BLaER1 treated with 17β-estradiol and CSF1 and Interleukin-3, amounts not matched to agents 10 nM and 100 nM (cell line): ENCODE data around the gene FRY.
A peak's percentile ranks its signal among the peaks of the same experiment; 100 is the strongest.

Source experiments
- H3K27ac ChIP-seq, 11 experiments: shearing (Covaris generic); formaldehyde crosslinking; 2 replicates each; pipeline ENCODE4 v1.8.1; 2022
- H3K27me3 ChIP-seq, 11 experiments: shearing (Covaris generic); formaldehyde crosslinking; 2 replicates each; pipeline ENCODE4 v1.8.1; 2022
- H3K36me3 ChIP-seq, 11 experiments: shearing (Covaris generic); formaldehyde crosslinking; 2 replicates each; pipeline ENCODE4 v1.8.1; 2022
- H3K4me1 ChIP-seq, 10 experiments: shearing (Covaris generic); formaldehyde crosslinking; 2 replicates each; pipeline ENCODE4 v1.8.1; 2022
- H3K4me2 ChIP-seq, 11 experiments: shearing (Covaris generic); formaldehyde crosslinking; 2 replicates each; pipeline ENCODE4 v1.8.1; 2022
- H3K4me3 ChIP-seq, 10 experiments: shearing (Covaris generic); formaldehyde crosslinking; 2 replicates each; pipeline ENCODE4 v1.8.1; 2022
- H3K9ac ChIP-seq, 11 experiments: shearing (Covaris generic); formaldehyde crosslinking; 2 replicates each; pipeline ENCODE4 v1.8.1; 2022
- H3K9me3 ChIP-seq, 11 experiments: shearing (Covaris generic); formaldehyde crosslinking; replicated peaks in 1 of 11; 2 replicates each; pipeline ENCODE4 v1.8.1; 2022
- H4K20me1 ChIP-seq, 11 experiments: shearing (Covaris generic); formaldehyde crosslinking; 2 replicates each; pipeline ENCODE4 v1.8.1; 2022
- Cebpa-rat ChIP-seq, 11 experiments: shearing (Covaris generic); IDR thresholded peaks; 2 replicates each; pipeline ENCODE4 v1.8.1; 2022

The FRY gene

DNA sequence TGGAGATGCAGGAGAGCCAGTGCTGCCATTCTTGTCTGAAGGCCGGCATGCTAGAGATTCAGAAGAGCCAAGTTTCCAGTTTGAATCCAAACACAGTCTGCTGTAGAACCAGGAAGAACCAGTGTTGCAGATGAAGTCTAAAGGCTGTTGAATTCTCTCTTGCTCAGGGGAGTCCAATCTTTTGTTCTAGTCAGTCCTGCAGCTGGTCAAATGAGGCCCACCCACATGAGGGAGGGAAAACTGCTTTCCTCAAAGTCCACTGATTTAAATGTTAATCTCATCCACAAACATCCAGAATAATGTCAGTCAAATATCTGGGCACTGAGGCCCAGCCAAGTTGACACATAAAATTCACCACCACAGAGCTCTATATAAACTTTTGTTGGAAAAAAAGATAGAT is 136.6 kb downstream of the FRY start:
- H3K4me2 ChIP-seq, result no peak overlapping the region
- peaks cover 0 to 6% (median 0%) of the 10 kb centered on the region in 11 experiments; a peak in 1 of 22 replicates for H3K9me3 ChIP-seq
- no peak overlapping the region for H3K27ac ChIP-seq
- H3K36me3 ChIP-seq, result no peaks in the 10 kb centered on the region
- peaks cover 0 to 22% (median 2%) of the 10 kb centered on the region in 10 experiments; a peak in 9 of 20 replicates for H3K4me1 ChIP-seq
- no peak for TF ChIP-seq Cebpa-rat (IDR thresholded peaks at IDR 0.05)
- no peaks in the 10 kb centered on the region for H3K27me3 ChIP-seq
- no peak overlapping the region for H3K9ac ChIP-seq
- no peaks in the 10 kb centered on the region for H4K20me1 ChIP-seq
- no peak overlapping the region for H3K4me3 ChIP-seq

DNA sequence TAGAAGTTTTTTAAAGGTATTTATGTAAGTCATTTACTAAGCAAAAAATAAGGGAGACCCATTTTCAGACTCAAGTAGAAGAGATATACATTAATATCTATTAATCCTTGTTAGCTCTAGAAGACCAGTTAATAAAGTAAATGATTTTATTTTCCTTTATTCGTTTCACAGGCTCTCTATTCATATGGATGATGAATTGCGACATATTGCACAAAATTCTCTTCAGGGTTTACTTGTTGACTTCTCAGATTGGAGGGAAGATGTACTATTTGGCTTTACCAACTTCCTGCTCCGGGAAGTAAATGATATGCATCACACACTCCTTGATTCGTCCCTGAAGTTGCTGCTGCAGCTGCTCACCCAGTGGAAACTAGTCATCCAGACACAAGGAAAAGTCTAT is 139.3 kb downstream of the FRY start:
- TF ChIP-seq Cebpa-rat (IDR thresholded peaks at IDR 0.05), result peak in 4 of 11 experiments; percentile 12 to 40 (median 38); a peak in 2 of 22 replicates
- no peak overlapping the region for H3K27ac ChIP-seq
- no peaks in the 10 kb centered on the region for H3K9me3 ChIP-seq
- no peaks in the 10 kb centered on the region for H3K27me3 ChIP-seq
- no peak overlapping the region for H3K9ac ChIP-seq
- H3K4me2 ChIP-seq, result no peak overlapping the region
- peaks cover 0 to 11% (median under 1%) of the 10 kb centered on the region in 10 experiments; a peak in 9 of 20 replicates for H3K4me1 ChIP-seq
- no peaks in the 10 kb centered on the region for H3K36me3 ChIP-seq
- no peak overlapping the region for H3K4me3 ChIP-seq
- H4K20me1 ChIP-seq, result no peaks in the 10 kb centered on the region

DNA sequence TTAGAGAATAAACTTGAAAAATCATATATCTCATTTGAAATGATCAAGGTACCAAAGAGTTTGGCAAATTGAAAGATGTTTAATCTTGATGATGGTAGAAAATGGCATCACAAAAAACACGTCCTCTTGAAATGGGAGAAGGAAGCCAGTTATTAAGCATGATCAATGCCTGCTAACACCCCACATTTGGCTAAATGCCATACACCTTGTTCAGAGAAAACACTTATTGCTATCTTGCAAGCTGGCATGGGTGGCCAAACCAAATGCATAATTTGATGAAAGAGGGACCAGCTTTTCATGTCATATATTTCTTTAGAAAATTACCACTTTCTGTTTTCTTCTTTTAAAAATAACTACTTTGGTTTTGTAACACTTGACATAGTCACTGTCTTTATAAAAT is 142.3 kb downstream of the FRY start:
- no peaks in the 10 kb centered on the region for H3K4me1 ChIP-seq
- H3K4me2 ChIP-seq, result no peak overlapping the region
- H3K9ac ChIP-seq, result no peak overlapping the region
- H3K4me3 ChIP-seq, result no peak overlapping the region
- H3K36me3 ChIP-seq, result no peaks in the 10 kb centered on the region
- no peaks in the 10 kb centered on the region for H4K20me1 ChIP-seq
- no peaks in the 10 kb centered on the region for H3K9me3 ChIP-seq
- H3K27ac ChIP-seq, result no peak overlapping the region
- H3K27me3 ChIP-seq, result no peaks in the 10 kb centered on the region
- TF ChIP-seq Cebpa-rat (IDR thresholded peaks at IDR 0.05), result no peak

DNA sequence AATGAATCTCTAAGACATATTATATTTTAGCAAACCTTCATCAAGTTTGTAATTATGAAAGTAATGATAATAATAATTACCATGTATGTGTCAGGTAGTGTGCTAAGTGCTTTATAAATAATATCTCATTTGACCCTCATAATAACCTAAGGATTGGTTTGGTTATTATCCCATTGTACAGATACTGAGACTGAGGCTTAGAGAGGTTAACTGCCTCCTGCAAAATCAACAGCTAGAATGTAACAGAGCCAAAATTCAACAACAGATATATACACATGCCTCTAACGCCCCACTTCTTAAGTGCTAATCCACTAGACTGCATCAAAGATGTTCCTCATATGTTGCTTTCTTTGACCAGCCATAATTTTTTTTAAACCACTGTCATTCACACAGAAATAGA is 142.8 kb downstream of the FRY start:
- Histone ChIP-seq H3K4me3 (no peak overlapping the region), H3K9ac (no peak overlapping the region), H3K4me2 (no peak overlapping the region), H3K9me3 (no peaks in the 10 kb centered on the region), H3K4me1 (no peaks in the 10 kb centered on the region), H4K20me1 (no peaks in the 10 kb centered on the region), H3K27ac (no peak overlapping the region), H3K27me3 (no peaks in the 10 kb centered on the region), H3K36me3 (no peaks in the 10 kb centered on the region)
- TF ChIP-seq Cebpa-rat (IDR thresholded peaks at IDR 0.05), result no peak

DNA sequence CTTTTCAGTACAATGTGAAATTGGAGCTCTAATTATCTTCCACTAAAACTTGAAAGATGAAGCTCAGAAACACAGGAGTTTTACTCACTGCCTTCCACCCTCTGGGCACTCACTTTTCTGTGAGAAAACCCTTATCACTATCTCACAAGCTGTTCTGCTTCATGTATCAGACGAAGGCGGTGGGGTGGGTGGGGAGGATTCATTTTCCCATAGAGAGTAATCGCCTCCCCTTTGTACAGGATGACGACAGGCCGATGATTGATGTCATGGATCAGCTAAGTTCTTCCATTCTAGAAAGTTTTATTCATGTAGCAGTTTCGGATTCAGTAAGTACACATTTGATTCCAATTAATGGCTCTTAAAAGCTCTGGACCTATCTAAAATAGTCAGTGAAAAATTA is 143.7 kb downstream of the FRY start:
- H3K36me3 ChIP-seq, result no peaks in the 10 kb centered on the region
- no peak overlapping the region for H3K9ac ChIP-seq
- TF ChIP-seq Cebpa-rat (IDR thresholded peaks at IDR 0.05), result no peak
- H4K20me1 ChIP-seq, result no peaks in the 10 kb centered on the region
- no peaks in the 10 kb centered on the region for H3K27me3 ChIP-seq
- no peaks in the 10 kb centered on the region for H3K4me1 ChIP-seq
- no peak overlapping the region for H3K27ac ChIP-seq
- H3K9me3 ChIP-seq, result no peaks in the 10 kb centered on the region
- no peak overlapping the region for H3K4me3 ChIP-seq
- no peak overlapping the region for H3K4me2 ChIP-seq

DNA sequence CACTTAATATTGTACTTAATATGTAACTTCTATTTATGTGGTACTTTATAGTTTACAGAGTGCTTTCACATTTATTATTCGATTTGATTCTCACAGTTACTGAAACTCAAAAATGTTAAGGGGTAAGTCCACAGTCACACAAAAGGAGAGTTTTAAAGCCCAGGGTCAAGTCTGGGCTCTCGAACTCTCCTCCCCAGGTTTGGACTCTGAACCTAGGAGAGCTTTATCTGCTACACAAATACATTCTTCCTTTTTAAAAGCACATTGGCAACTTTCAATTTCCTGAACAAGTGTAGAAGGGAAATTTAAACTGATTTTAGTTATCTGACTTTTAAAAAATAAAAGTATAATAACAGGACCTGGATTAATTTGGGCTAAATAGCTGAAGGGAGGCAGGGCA is 144.4 kb downstream of the FRY start:
- Histone ChIP-seq H3K4me3 (no peak overlapping the region), H4K20me1 (no peaks in the 10 kb centered on the region), H3K9me3 (no peaks in the 10 kb centered on the region), H3K4me1 (no peaks in the 10 kb centered on the region), H3K36me3 (no peaks in the 10 kb centered on the region), H3K9ac (no peak overlapping the region), H3K4me2 (no peak overlapping the region), H3K27me3 (no peaks in the 10 kb centered on the region), H3K27ac (no peak overlapping the region)
- no peak for TF ChIP-seq Cebpa-rat (IDR thresholded peaks at IDR 0.05)

DNA sequence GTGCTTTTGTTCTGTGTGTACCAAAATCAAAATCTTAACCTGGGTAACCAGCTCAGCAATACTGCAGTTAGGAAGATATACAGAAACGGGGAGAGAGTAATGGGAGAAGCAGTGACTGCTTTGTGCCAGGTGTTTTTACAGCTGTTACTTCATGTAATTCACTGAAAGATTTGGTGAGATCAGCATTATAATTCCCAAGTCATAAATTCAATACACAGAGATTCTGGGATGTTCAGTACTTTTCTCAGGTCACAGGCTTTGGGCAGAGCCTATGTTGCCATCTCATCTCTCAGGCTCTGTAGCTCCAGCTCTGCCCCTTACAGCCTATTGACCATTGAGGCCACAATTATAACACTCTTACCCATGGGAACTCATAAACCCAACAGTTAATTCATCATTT is 145.1 kb downstream of the FRY start:
- Histone ChIP-seq H3K9ac (no peak overlapping the region), H3K9me3 (no peaks in the 10 kb centered on the region), H3K4me2 (no peak overlapping the region), H3K36me3 (no peaks in the 10 kb centered on the region), H3K4me1 (no peaks in the 10 kb centered on the region), H3K4me3 (no peak overlapping the region), H3K27me3 (no peaks in the 10 kb centered on the region), H4K20me1 (no peaks in the 10 kb centered on the region), H3K27ac (no peak overlapping the region)
- TF ChIP-seq Cebpa-rat (IDR thresholded peaks at IDR 0.05), result no peak

DNA sequence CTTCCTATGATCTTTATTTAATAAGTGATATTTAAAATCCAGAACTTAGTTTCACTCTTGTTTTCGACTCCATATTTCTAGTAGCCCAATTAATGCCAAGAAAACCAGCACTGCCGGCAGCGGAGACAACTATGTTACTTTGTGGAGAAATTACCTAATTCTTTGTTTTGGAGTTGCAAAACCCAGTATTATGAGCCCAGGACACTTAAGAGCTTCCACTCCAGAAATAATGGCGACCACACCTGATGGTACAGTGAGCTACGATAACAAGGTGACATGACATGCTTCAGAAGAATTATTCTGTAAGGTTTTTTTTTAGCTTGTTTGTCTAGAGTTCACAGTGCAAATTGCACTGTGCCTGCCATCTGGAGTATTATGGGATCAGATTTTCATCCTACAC is 147.2 kb downstream of the FRY start:
- Histone ChIP-seq H3K9ac (no peak overlapping the region), H3K27me3 (no peaks in the 10 kb centered on the region), H3K4me1 (no peaks in the 10 kb centered on the region), H3K4me2 (no peak overlapping the region), H3K4me3 (no peak overlapping the region), H3K27ac (no peak overlapping the region), H3K36me3 (no peaks in the 10 kb centered on the region), H4K20me1 (no peaks in the 10 kb centered on the region), H3K9me3 (no peaks in the 10 kb centered on the region)
- no peak for TF ChIP-seq Cebpa-rat (IDR thresholded peaks at IDR 0.05)

DNA sequence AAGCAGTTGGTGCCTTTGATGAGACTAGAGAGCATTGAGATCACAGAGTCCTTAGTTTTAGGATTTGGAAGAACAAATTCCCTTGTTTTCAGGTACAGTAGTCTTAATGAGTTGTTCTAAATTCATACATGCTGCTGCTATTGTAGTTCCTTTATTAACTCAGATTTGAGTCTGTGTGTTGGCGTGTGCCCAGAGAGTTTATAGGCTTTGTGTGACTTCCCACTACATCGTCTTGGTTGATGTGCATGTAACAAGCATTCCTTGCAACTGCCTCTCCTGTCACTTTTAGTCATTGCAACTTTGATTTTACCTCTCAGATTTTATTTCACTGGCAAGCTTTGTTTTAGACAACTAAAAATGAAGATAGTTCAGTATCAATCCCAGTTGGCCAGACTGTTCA is 148.1 kb downstream of the FRY start:
- no peak for TF ChIP-seq Cebpa-rat (IDR thresholded peaks at IDR 0.05)
- no peak overlapping the region for H3K27ac ChIP-seq
- H3K27me3 ChIP-seq, result no peaks in the 10 kb centered on the region
- no peaks in the 10 kb centered on the region for H3K4me1 ChIP-seq
- no peak overlapping the region for H3K9ac ChIP-seq
- no peaks in the 10 kb centered on the region for H3K9me3 ChIP-seq
- no peak overlapping the region for H3K4me3 ChIP-seq
- no peak overlapping the region for H3K4me2 ChIP-seq
- H3K36me3 ChIP-seq, result no peaks in the 10 kb centered on the region
- H4K20me1 ChIP-seq, result no peaks in the 10 kb centered on the region

DNA sequence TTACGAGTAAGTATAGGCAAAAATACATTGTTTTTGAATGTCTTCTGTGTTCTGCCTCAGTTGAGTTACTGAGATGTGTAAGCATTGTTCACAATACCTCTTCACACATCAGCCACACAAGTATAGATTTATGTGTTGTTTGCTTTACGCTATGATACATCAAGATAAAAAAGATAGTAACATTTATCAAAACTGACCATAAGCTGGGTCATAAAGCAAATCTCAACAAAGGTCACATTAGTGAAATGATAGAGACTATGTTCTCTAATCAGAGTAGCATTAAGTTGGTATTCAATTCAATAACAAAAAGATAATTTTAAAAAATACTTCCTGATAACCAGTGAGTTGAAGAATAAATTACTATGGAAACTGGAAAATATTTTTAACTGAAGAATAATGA is 156.1 kb downstream of the FRY start:
- Histone ChIP-seq H3K27ac (no peak overlapping the region), H4K20me1 (no peaks in the 10 kb centered on the region), H3K4me1 (no peaks in the 10 kb centered on the region), H3K27me3 (no peaks in the 10 kb centered on the region), H3K9ac (no peak overlapping the region), H3K4me3 (no peak overlapping the region), H3K36me3 (no peaks in the 10 kb centered on the region), H3K9me3 (no peaks in the 10 kb centered on the region), H3K4me2 (no peak overlapping the region)
- no peak for TF ChIP-seq Cebpa-rat (IDR thresholded peaks at IDR 0.05)
